ENCODE measurements around the gene PRPS2.

The PRPS2 gene

GRCh38 chrX:12802741-12803140, 11.5 kb downstream of the PRPS2 start:
- POLR2A ChIA-PET = no interaction called here
- no peak for TF ChIP-seq CTCF (IDR thresholded peaks at IDR 0.05; ENCODE audit: control extremely low read depth, extremely low read depth, low read depth, missing control alignments)
- CTCF ChIA-PET = interaction anchor here (1.6 to 6.1 kb wide), 2 partner anchors 12 to 31 kb away, joined by 3 to 31 read pairs; no protein-coding TSS in a partner anchor
- DNase-seq (ENCODE audit: extremely low spot score) = no peak

DNA sequence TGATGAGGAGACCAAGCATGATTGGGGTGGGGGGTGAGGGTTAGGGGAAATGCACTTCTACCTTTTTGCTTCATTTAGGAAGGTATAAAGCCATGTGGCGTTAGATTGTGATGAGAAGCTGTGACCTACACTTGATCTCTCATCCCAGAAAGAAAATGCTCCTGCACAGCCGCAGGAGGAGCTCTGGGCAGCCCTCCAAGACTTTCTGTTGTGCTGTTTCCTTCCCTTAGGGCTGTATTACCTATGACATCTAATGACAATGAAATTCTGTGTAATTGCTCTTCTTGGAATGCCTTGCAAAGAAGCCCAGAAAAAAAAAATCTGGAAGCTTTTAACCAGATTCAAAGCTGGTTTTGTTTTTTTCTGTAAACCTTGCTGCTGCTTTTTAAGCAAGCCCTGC, 13.4 kb downstream of the PRPS2 start:
- ChIA-PET CTCF (interaction anchor here (1.1 to 6.1 kb wide), 3 partner anchors 10 to 96 kb away, joined by 5 to 31 read pairs (median 8); no protein-coding TSS in a partner anchor), POLR2A (no interaction called here)
- no peak for DNase-seq (ENCODE audit: extremely low spot score)
- no peak for TF ChIP-seq CTCF (IDR thresholded peaks at IDR 0.05; ENCODE audit: control extremely low read depth, extremely low read depth, low read depth, missing control alignments)

GRCh38 chrX:12805333-12805732, 14.1 kb downstream of the PRPS2 start:
- no peak for TF ChIP-seq CTCF (IDR thresholded peaks at IDR 0.05; ENCODE audit: control extremely low read depth, extremely low read depth, low read depth, missing control alignments)
- ChIA-PET POLR2A (no interaction called here), CTCF (interaction anchor here (1.1 to 6.1 kb wide), 3 partner anchors 9 to 95 kb away, joined by 5 to 31 read pairs (median 8); no protein-coding TSS in a partner anchor)
- DNase-seq (ENCODE audit: extremely low spot score) = no peak

DNA sequence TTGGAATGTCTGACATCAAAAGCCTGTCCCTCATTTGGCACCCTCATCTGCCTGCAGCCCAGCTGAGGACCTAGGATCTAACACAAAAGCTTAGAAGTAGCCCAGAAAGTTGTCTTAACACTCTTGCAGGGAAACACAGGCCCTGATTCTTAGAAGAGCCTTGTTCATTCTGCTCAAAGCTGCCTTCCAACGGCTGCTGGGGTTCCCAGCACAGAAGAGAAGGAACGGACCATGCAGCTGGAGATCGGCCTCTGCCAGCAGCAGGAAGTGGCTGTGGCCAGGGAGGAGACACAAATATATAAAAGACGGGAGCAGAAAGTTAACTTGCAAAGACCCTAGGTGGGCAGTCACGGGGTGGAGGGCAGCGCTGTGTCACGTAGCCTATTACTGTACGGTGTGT, 20.4 kb downstream of the PRPS2 start:
- no peak for DNase-seq (ENCODE audit: extremely low spot score)
- ChIA-PET POLR2A (no interaction called here), CTCF (interaction anchor here (0.9 to 1.6 kb wide), 3 partner anchors 18 to 89 kb away, joined by 3 to 5 read pairs (median 5); no protein-coding TSS in a partner anchor)
- TF ChIP-seq CTCF (IDR thresholded peaks at IDR 0.05; ENCODE audit: control extremely low read depth, extremely low read depth, low read depth, missing control alignments) = no peak

- CTCF ChIA-PET = interaction anchor here (0.9 to 4.3 kb wide), 23 partner anchors 9 to 1217 kb away, joined by 3 to 143 read pairs (median 5); partner anchors contain the start of gene PRPS2
- POLR2A ChIA-PET = no interaction called here
- peak; percentile 57 for DNase-seq (ENCODE audit: extremely low spot score)
- peak; percentile 26 for TF ChIP-seq CTCF (IDR thresholded peaks at IDR 0.05; ENCODE audit: control extremely low read depth, extremely low read depth, low read depth, missing control alignments)
Observed at GRCh38 chrX:12814420-12814819, 23.2 kb downstream of the PRPS2 start.

DNA sequence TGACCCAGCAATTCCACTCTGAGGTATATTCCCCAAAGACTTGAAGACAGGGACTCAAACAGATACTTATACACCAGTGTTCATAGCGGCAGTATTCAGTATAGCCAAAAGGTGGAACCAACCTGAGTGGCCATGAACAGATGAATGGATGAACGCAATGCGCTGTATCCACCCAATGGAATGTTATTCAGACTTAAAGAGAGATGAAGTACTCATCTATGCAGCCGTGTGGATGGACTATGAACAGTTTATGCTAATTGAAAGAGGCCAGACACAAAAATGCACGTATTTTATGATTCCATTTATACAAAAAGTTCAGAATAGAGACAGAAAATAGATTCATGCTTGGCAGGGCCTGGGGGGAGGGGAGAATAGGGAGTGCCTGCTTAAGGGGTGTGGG, 26.3 kb downstream of the PRPS2 start:
- CTCF ChIA-PET = no interaction called here
- TF ChIP-seq CTCF (IDR thresholded peaks at IDR 0.05; ENCODE audit: control extremely low read depth, extremely low read depth, low read depth, missing control alignments) = no peak

More for the DNA sequence above, 26.3 kb downstream of the PRPS2 start:
- POLR2A ChIA-PET = interaction anchor here (0.7 kb wide), 1 partner anchor 1368 kb away, joined by 5 read pairs; no protein-coding TSS in a partner anchor
- no peak for DNase-seq (ENCODE audit: extremely low spot score)
